BJ (cell line): Measurements from ENCODE around the gene MEGF9. TPM values are rescaled to one million over a fixed set of nuclear protein-coding genes. Genes with fewer than 3 reads are reported as not detected.

Source experiments
- CTCF ChIA-PET: fragments of 350-600 bp; formaldehyde crosslinking; extraction: SDS; loops from one replicate; lab custom pipeline; 2021; ENCODE audit warnings: antibody characterized with exemption, inconsistent platforms; lab: Yijun Ruan, JAX
- POLR2A ChIA-PET: fragments of 300-600 bp; sonication (Branson Sonifier 250); formaldehyde crosslinking; extraction: SDS; loops from one replicate; lab custom pipeline; 2021; ENCODE audit warnings: antibody characterized with exemption; lab: Charles Lee
- DNase-seq: peaks from one replicate; pipeline ENCODE4 v3.0.0-alpha.2; 2011; ENCODE audit warnings: low read depth
- H3K27me3 ChIP-seq: 2 replicates; pipeline ENCODE4 v1.6.0; 2011; ENCODE audit warnings: low read length; ENCODE audit not compliant: control insufficient read depth, insufficient read depth
- H3K36me3 ChIP-seq: 2 replicates; pipeline ENCODE4 v1.5.1; 2011; ENCODE audit warnings: low read length; ENCODE audit not compliant: control insufficient read depth, insufficient read depth
- H3K4me3 ChIP-seq: 2 replicates; pipeline ENCODE4 v1.5.1; 2011; ENCODE audit warnings: low read depth, mild to moderate bottlenecking, control low read depth, low read length
- polyA plus RNA-seq: library from polyadenylated mRNA; depleted of rRNA; stranded (reverse); fragments of >200 nt; gene quantifications from 2 replicates; pipeline ENCODE4 v1.2.3, GENCODE V29; 2011
- TF ChIP-seq, protein P1 (sequence below): IDR thresholded peaks from 2 replicates; pipeline ENCODE4 v1.5.1; 2011; ENCODE audit warnings: low read depth, mild to moderate bottlenecking, control low read depth, inconsistent platforms, low read length, moderate library complexity; ENCODE audit not compliant: insufficient read depth

Gene MEGF9
- polyA plus RNA-seq, 1 experiment, result 1.1 TPM

DNA sequence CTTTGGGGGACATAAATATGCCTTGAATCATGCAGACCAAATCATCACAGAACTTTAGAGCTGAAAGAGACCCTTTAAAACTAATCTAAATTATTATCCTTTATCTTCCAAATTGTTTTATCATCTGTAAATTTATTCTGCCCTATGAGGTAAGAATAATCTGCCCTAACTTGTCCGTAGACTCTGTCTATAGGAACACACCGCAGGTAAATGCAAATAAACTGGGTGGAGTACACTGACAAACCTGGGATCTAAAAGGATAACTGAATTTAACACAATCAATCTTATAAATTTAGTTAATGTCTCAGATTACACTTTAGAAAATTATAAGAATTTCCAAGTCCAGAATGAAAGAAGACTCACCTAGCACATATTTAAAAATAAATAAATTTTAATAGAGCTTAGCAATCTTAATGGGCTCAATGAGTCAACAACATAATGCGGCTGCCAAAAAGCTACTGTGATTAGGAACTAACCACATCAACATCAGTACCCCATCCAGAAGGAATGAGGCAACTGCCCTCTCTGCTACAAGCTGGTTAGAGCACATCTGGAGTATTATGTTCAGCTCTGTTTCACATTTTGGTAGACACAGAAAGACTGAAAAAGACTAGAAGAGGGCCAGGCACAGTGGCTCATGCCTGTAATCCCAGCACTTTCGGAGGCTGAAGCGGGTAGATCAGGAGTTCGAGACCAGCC lies 5.6 kb downstream of the MEGF9 start:
- H3K36me3 ChIP-seq, result no peaks in the 10 kb centered on the region
- ChIA-PET POLR2A (no interaction called here), CTCF (interaction anchor here (1.8 kb wide), 1 partner anchor 88 kb away, joined by 5 read pairs; no protein-coding TSS in a partner anchor)
- no peak for DNase-seq
- no peaks in the 10 kb centered on the region for H3K27me3 ChIP-seq
- TF ChIP-seq, protein P1, sequence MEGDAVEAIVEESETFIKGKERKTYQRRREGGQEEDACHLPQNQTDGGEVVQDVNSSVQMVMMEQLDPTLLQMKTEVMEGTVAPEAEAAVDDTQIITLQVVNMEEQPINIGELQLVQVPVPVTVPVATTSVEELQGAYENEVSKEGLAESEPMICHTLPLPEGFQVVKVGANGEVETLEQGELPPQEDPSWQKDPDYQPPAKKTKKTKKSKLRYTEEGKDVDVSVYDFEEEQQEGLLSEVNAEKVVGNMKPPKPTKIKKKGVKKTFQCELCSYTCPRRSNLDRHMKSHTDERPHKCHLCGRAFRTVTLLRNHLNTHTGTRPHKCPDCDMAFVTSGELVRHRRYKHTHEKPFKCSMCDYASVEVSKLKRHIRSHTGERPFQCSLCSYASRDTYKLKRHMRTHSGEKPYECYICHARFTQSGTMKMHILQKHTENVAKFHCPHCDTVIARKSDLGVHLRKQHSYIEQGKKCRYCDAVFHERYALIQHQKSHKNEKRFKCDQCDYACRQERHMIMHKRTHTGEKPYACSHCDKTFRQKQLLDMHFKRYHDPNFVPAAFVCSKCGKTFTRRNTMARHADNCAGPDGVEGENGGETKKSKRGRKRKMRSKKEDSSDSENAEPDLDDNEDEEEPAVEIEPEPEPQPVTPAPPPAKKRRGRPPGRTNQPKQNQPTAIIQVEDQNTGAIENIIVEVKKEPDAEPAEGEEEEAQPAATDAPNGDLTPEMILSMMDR, result no peak
- H3K4me3 ChIP-seq, result no peak overlapping the region

DNA sequence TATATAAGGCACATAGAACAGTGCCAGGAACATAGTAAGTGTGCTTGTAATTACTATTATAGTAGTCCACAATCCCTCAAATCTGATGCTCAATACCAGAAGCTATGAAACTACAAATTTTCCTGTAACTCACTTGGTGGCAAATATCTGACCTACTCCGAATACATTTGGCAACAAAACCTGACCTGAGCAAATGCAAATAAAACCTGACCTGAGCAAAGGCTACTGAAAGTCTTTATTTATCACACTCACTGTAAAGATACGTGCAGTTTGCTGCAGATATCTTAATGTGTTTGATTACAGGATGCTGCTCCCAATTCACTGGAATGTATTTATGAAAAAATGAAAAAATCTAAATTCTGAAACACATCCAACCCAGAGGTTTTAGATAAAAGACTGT lies 7.1 kb downstream of the MEGF9 start:
- ChIA-PET POLR2A (interaction anchor here (0.6 kb wide), 1 partner anchor 1340 kb away, joined by 4 read pairs; no protein-coding TSS in a partner anchor), CTCF (no interaction called here)
- Histone ChIP-seq H3K4me3 (no peak overlapping the region), H3K36me3 (no peaks in the 10 kb centered on the region), H3K27me3 (no peaks in the 10 kb centered on the region)
- DNase-seq, result no peak
- TF ChIP-seq, protein P1, result no peak

DNA sequence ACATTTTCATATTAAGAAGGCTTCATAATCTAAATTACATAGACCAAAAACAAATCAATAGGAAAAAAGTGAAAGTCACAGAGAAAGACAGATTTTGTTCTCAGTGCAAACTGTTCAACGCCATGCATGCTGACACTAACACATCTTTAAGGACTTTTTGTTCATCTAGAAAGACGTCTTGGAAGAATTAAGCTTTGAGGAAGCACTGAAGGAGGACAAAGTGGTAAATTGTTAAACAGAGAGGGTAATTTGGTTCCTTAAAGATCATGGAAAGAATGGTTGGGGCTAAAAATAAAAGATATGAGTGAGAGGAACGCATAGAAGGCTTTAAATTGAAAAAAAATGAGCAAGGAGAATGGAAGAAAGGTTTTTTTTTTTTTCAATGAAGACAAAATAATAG lies 9.1 kb downstream of the MEGF9 start:
- no peaks in the 10 kb centered on the region for H3K36me3 ChIP-seq
- TF ChIP-seq, protein P1, result no peak
- DNase-seq, result no peak
- H3K27me3 ChIP-seq, result no peaks in the 10 kb centered on the region
- CTCF ChIA-PET, result no interaction called here
- no peak overlapping the region for H3K4me3 ChIP-seq
- POLR2A ChIA-PET, result no interaction called here

DNA sequence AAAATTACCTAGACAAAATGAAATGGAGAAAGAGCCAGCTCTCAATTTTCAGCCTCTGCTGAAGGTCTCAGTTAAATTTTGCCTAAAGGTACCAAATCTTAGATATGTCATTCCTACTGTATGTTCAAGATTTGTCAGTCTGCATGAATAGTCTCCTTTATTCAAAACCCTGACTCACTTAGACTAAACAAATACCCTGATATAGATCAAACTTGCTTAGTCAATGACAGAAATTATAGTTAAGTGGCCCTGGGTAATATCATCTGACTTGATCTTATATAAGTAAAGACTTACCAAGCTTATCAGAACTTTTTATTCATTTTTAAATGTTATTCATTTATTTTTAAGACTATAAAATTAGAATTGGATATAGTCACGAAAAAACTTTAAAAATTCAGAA lies 12.2 kb downstream of the MEGF9 start:
- H3K4me3 ChIP-seq, result no peak overlapping the region
- no peaks in the 10 kb centered on the region for H3K36me3 ChIP-seq
- no peaks in the 10 kb centered on the region for H3K27me3 ChIP-seq
- ChIA-PET POLR2A (no interaction called here), CTCF (no interaction called here)
- TF ChIP-seq, protein P1, result no peak
- DNase-seq, result no peak

DNA sequence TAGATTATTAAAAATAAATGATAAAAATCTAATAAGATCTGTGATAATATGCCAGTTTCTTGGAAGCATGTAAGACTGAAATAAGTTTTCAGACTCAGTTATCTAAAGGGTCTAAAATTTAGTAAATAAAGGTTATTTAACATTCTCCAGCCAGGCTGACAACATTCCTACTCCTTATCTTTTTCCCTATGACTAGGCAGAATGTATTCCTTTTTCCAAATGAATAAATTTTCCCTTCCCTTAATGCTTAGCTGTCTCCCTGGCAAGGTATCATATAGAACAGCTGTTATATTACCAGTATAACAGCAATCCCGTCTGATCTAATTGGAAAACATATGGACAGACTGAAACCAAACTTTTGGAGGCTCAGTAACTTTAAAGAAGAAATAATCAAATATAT lies 13.0 kb downstream of the MEGF9 start:
- Histone ChIP-seq H3K27me3 (no peaks in the 10 kb centered on the region), H3K36me3 (no peaks in the 10 kb centered on the region), H3K4me3 (no peak overlapping the region)
- TF ChIP-seq, protein P1, result no peak
- ChIA-PET POLR2A (no interaction called here), CTCF (no interaction called here)
- no peak for DNase-seq
